ENCODE measurements around the gene MRPL19. TPM values are rescaled to one million over a fixed set of nuclear protein-coding genes. Genes with fewer than 3 reads are reported as not detected.

MRPL19 gene
- total RNA-seq, 1 donor from 2014 or later: 68.0 TPM

DNA sequence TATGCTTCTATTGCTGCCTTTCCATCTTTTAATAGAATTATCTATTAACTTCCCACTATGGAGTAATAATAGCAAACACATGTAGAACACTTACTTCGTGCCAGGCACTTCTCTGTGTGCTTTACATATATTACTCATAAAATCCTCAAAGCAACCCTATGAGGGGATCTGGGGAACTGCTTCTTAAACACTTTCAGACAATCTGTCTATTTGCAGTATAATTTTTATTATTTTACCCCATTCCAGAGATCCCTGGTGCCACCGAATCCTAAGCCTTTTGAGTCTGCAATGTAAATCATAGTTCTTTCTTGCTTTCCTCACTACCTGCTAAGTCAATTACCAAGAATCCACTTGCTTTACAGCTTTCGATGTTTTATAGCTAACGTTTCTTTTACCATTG is 89.7 kb downstream of the MRPL19 start:
- DNase-seq (ENCODE audit: low read depth): no peak

DNA sequence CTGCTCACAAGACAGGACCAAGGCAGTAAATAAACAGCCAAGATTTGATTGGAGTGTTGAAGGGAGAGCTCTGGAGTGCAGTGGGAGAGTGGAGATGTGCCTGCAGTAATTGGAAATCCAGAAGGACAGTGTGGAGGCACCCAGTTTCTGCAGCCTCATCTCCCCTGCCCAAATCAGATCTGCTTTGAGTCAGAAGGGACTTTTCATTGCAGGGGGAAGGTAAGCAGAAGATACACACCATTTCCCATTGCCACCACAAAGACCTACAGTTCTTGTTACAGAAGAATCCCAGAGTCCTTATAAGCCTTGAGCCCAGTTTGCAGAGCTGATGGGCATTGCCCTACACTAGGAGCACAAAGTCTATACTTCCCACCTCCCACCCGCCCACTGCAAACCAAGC is 91.4 kb downstream of the MRPL19 start:
- DNase-seq (ENCODE audit: low read depth): no peak

Other genes starting within 250 kb of the MRPL19 start
- gene EVA1A, start 85.8 kb upstream of the MRPL19 start, total RNA-seq: 82.8 and 202 TPM in 2 replicates
- gene GCFC2, start 64.1 kb downstream of the MRPL19 start, total RNA-seq: 11.3 and 14.6 TPM in 2 replicates

All from renal cortical epithelial cell (primary cell).